HG02970 (cell line): ENCODE measurements around the gene CD72.

Experiments
- ATAC-seq: cut with Tn5 transposase; IDR thresholded peaks from one replicate; pipeline ENCODE4 v1.9.1; 2021; ENCODE audit warnings: mild to moderate bottlenecking, moderate library complexity, moderate number of reproducible peaks; ENCODE audit not compliant: unreplicated experiment, low FRiP score

Gene CD72

DNA sequence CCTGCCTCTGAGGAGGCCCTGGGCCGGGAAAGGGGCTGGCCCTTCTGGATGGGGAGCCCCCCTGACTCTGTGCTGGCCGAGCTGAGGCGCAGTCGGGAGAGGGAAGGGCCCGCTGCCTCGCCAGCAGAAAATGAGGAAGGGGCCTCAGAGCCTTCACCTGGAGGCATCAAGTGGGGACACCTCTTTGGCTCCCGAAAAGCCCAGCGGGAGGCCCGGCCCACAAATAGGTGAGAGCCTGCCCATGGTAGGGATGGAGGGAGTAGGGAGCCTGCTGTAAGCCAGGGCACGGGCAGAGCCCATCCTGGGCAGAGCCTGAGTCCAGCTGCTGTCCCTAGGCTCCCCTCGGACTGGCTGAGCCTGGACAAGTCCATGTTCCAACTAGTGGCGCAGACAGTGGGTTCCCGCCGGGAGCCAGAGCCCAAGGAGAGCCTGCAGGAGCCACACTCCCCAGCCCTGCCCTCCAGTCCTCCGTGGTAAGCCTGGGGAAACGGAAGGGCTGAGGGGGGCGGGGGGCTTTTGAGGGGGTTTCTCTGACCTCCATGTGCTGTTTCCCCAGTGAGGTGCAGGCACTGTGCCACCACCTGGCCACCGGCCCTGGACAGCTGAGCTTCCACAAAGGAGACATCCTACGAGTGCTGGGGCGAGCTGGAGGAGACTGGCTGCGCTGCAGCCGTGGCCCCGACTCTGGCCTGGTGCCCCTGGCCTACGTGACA lies 57.4 kb downstream of the CD72 start:
- ATAC-seq: no peak
